Activated CD8-positive, alpha-beta memory T cell treated with anti-CD3 and anti-CD28 coated beads, Interleukin-2, amount 50 U/mL, for 24 hours (primary cell): ENCODE results near the gene MYO16.

Source experiments
- DNase-seq: peaks from one replicate; pipeline ENCODE4 v3.0.0-alpha.2; 2020; ENCODE audit errors: extremely low read depth

MYO16 gene

DNA sequence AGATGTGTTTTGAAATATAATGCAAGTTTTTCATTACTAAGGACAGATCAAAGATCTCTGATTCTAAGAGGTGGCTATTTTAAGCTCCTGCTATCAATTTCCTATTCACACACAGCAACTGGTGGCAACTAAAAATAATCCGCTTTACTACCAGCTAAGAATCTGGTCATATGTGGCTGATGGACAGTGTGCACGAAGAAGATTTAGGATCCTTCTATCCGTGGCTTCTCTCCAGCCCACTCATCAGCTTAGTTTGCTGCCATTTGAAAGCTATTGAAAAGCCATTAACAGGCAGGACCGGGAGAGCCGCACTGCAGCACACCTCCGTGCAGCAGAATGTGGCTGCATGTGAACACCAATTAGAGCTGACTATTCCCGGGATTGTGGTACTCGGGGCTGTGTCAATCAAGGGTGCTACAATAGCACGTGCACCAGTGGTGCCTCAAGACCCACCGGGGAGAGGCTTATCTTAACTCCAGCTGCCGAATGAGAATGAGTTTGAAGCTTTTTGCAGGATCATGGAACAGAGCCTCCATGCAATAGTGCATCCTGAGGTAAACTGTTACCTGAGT is at the start of gene MYO16:
Gene MYO16 (plus strand): TSS at position 431 of the 572 bp plus-strand sequence. CDS start 234 bp downstream, outside the sequence.
- DNase-seq = no peak

DNA sequence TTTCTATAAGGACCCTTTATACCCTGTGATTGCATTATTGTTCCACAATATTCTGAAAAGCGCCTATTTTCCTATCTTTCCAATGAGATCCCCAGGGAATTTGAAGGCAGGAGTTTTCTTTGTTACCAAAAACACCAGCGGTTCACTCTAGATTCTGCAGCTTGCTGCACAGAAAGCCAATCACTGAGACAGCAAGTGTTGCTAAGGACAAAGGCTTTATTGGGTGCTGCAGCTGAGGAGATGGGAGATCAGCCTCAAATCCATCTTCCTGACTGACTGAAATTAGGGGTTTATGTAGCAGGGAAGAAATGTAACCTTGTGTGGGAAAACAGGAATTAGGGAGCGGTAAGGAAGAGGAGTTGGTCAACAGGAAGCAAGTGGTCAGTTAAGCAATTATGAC is 42.6 kb upstream of the MYO16 start:
- no peak for DNase-seq

DNA sequence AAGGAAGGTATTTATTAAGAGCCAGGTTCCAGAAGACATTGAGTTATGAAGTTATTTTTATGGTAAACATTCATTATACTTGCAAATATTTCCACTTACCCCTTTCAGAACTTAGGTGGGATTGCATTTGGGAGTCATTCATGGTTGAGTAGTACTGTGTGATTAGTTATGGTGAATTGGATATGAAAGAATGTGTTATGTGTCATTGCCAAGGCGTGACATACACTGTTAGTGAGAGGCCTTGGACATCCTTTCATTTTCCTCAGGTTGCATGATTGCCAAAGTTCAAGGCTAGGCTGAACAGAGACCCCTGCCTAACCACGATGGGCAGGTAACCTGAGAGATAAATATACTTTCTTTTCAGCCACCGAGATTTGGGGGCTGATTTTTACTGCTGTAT is 40.9 kb upstream of the MYO16 start:
- DNase-seq = no peak

DNA sequence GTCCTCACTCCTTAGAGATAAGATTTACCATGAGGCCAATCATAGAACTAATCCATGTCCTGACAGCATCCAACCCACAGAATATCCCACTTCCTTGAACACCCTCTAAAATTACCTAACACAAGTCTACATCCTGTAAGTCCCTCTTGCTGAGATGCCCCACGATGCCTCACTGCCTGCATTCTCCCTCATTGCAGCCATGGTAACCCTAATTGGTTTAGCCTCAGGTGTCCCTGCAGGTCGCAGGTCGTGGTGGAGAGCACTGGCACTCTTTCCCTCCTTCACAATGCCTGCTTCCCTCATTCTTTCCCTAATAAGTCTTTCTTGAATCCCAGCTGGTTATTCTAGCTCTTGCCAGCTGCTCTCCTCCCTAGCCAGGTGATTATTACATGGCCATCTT is 35.3 kb upstream of the MYO16 start:
- no peak for DNase-seq

DNA sequence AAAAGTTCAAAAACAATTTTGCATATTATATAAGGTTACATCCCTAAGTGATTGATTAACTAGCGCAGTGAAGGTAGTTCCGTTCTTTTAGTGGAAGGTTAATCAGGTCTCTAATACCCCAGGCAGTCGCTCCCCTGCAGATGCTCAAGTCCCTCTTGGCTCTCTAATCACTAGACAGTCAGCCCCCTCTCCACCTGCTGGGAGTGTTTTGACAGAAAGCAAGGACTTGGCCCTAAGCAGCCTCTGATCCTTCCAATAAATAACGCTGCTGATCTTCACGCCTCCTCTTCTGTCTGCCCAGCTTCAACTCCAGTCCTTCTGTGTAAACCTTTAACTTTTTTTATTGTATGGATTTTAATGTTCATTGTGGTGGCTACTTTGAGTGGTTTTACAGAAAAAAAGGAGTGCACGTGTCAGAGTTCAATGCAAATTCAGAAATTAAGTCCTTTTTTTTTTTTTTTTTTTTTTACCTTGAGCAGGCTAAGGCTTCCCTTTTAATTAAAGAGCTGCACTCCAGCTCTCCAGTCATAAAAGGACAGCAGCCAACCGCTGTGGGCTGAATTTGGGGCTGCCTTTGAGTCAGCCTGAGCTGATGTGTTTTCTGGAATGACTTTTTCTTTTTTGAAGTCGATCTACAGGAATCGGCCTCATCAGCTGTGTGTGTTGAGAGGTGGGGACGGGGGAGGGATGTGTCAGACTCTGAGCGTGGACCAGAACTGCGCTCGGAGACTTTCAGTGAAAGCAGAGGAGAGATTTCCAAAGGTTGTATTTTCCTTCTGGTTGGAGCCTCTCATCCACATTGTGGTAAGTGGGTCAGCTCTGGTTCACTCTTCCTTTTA is 33.8 kb upstream of the MYO16 start:
- DNase-seq = no peak

DNA sequence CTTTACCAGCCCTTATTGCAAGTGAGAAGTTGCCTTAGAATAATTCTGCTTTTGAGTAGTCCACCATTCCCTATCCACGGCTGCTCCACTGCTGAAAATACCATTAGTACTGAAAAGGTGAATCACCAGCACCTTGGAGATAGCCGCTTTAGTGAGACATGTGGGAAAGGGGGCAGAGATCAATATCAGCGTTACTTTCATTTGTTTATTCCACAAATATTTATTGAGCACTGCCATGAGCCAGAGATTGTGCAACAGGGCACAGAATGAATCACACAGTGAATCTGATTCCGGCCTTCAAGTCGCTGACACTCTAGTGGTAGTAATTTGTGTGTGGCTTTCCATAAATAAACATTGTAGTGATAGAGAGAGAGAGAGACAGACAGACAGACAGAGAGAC is 31.5 kb upstream of the MYO16 start:
- no peak for DNase-seq

DNA sequence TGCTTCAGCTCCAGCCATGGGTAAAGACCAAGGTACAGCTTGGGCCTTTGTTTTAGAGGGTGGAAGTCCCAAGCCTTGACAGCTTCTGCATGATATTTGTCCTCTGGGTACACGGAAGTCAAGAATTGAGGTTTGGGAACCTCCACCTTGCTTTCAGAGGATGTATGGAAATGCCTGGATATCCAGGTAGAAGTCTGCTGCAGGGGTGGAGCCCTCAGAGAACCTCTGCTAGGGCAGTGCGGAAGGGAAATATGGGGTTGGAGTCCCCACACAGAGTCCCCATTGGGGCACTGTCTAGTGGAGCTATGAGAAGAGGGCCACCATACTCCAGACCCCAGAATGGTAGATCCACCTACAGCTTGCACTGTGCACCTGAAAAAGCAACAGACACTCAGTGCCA is 23.0 kb upstream of the MYO16 start:
- DNase-seq = no peak

DNA sequence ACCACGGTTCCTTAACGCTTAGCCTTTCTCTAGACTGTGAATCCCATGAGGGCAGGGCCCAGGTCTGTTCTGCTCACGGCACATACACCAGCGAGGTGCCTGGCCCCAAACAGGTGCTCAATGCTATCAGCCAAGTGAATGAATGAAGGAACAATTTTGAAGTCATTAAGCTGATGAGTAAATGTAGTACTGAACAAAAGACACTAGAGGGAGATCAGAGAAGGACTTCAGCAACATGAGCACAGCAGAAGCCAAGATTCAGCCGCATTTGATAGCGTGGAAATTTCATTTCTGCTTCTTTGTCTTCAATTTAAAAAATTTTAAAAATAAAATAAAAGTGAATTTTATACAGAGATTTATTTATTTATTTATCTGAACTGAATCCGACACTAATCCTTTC is 20.1 kb upstream of the MYO16 start:
- no peak for DNase-seq

DNA sequence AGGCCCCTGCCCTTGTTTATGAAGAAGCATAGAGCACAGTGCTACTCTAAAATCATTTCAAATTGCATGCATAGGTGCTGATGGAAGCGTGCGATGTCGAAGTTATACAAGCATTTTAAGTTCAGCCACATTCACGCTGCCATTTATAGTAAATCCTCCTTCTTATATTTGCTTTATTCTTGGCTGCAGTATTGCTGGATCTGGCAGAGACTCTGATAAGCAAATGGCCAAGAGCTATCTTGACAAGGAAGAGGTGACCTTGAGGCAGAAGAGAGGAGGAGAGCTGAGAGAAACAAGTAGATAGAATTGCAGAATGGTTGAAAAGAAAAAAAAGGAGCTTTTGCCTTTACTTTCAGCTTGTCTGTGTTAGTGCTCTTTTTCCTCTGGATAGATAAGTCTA is 18.9 kb upstream of the MYO16 start:
- DNase-seq = no peak

DNA sequence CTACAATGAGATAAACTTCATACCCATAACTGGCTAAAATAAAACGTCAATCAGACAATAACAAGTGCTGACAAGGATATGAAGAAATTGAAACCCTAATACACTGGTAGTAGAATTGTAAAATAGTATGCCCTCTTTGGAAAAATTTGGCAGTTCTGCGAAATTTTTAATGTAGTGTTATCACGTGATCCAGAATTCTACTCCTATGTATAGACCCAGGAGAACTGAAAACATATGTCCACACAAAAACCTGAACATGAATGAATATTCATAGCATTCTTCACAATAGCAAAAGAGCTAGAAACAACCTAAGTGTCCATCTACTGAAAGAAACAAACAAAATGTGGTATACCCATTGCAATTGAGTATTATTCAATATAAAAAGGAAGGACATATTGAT is 14.2 kb upstream of the MYO16 start:
- DNase-seq = no peak

DNA sequence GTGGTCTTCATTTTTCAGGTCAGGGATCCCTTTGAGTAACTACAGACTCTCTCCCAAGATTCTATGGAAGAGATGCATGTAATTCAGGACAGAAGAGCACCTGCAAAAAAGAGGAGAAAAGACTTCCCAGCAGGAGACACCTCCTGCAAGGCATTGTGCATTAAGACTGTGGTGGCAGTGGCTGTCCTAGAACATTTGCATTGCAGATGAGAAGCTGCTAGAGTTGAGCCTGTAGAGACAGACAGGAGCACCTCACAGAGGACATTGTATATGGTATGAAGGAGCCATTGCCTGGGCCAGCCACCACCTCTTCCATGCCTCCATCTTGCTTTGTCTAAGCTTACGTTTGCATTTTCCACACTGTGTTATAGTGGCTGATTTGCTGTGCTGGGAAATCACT is 11.2 kb upstream of the MYO16 start:
- no peak for DNase-seq

DNA sequence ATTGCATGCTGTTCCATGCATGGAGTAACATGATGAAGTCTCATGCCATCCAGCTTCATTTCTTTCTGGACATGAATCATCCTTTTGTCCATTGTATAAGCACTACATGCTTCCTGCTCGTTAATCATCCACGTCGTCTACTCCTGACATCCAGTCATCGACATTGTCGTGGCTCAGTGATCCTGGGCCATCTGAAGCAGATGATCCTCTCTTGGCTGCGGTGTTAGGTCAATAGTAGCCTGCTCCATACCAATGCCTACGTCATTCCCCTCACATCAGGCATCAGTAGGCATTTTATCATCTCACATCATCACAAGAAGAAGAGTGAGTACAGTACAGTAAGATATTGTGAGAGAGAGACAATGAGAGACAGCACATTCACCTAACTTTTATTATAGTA is 7.9 kb upstream of the MYO16 start:
- DNase-seq = no peak

DNA sequence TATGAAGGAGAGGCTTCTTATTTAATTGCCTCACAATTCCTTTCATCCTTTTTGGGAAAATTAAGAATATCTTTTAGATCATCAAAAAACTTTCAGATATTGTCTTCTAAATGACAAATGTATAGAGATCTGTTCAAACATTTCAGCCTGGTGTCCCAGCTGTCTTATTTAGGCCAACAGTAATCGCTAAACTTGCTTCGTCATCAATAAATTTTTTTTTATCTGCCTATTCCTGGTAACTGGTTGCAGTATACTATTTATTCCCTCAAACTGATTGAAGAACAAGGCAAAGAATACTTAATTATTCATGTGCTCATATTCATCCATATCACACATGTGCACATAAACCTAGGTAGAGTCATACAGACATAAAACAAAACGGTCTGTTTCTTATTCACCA is 5.3 kb upstream of the MYO16 start:
- DNase-seq = no peak

DNA sequence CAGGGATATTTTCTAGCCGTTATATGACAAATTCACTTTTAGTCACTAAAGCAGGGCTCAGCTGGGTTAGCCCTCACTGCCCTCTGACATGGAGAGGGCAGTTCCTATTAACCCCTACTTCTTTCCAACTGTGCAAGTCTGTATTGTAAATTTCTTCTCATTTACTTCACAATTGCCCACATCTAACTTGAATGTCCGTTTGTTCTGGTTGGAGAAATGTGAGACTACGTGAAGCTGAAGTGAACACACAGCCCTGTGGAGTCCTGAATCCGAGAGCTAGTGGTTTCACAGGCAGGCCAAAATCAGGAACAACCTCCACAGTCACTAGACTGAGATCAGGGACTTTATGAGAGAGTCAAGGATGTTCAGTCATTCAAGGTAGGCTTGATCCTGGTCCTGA is 4.4 kb upstream of the MYO16 start:
- no peak for DNase-seq

DNA sequence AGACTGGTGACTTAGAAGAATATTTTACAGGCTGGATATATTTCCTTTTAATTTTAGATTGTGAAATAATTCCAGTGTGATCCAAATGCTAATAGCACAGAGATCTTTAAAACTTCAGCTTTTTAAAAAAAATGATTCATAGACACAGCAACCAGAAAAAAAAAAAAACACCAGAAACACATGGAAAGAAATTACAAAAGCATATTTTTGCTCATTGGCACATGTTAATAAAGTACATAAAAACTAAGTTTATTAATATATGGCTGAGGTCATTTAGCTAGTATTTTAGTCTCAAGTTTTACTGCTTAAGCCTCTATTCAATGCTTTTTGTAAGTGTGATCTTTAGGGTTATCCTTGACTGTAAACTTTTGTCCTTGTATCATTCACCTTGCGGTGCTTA is 577 bp downstream of the MYO16 start:
- no peak for DNase-seq

DNA sequence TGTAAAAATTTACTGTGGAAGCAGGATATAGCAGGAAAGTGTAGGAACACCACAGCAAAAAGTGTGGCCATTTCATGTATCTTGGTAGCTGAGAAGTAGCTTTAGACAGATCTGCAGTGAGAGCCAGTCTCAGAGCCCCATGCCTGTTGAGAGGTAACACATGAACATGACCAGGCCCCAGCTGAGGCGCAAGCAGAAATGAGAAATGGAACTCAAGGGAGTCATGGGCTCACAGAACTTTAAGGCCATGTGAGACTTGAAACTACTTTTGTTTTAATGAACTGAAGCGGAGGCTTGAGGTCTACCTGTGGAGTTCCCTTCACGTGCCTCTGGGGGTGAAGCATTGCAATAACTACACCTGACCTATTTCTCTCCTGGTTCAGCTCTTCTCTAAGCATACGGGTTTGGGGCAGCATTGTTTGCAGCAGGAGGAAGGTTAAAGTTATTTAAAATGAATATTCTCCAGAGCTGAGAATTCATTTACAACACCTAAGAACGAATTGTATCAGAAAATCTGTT is 3.3 kb downstream of the MYO16 start:
- no peak for DNase-seq

DNA sequence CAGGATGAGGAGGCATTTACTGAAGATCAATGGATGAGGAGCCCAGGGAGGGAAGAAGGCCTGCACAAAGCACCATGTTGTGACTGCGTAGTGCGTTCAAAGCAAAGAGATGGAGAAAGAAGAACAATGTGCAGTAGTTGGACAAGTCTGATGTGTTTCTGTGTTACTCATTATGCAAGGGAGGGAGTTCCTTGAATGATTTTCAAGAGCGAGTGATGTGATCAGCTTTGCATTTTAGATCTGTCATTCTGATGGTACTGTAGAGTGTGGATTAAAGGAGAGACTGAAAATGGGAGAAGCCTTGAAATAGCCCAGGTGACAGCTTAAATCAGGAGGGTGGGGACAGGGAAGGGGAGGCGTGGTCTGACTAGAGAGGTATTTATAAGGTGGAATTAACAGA is 9.5 kb downstream of the MYO16 start:
- DNase-seq = no peak

DNA sequence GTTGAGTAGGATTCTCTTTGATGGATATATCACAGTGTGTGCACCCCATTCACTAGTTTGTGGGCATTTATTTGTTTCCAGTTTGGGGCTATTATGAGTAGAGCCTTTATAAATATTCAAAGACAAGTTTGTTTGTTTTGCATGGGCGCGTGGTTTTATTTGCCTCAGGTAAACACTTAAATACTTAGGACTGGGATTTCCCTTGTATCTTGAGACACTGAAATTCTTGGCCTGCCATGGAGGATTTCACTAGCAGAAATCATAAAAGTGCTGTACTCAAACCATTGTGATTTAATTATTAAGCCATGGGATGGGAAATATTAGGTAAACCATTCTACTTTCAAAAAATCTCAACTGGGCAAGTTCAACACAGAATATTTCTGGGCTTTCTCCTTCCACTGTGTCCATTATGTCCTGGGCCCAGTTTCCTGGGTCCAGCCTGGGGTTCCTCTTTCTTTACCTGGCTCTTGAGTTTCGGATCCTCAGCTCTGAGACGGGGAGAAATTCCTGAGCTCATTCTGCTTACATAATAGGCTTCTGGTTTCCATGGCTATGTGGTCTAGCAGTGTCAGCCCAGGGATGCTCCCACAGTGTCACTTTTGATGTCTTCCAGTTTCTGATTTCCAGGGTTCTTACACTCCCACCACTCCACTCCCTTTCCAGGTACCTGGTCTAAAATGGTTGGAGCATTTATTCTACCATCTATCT is 14.4 kb downstream of the MYO16 start:
- no peak for DNase-seq

DNA sequence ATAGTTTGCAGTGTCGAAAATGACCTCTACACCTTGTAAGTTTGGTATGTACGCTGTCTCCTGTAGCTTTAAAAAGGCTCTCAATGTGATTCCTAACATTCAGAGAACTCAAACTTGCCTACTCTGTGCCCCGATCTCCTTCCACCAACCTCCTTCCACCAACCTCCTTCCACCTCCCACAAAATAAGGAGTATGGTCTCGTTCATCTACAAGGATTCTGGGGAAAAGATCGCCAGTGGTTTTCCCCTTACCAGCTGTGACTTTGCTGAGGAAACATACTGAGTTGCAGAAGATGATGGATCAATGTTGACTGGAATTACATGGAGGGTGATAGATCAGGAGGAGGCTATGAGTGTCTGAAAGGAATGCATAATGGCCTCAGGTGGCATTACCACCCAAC is 16.0 kb downstream of the MYO16 start:
- DNase-seq = no peak

DNA sequence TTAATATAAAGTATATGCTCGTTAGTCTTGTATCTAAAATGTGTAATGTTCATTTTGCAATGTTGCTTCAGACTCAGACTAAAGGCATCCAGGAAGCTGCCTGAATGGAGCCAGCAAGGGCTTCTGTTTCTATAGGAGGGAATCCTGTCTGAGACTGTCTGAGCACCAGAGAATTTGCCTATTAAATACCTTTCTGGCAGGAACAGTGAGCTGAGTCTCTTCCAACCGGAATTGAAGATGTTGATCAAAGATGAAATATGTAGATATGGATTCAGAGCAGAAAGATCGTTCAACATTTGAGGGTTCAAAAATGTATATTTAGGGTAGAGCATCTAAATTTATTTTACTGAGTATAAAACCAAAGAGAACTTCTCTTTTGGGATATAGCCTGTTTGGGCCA is 20.9 kb downstream of the MYO16 start:
- no peak for DNase-seq

DNA sequence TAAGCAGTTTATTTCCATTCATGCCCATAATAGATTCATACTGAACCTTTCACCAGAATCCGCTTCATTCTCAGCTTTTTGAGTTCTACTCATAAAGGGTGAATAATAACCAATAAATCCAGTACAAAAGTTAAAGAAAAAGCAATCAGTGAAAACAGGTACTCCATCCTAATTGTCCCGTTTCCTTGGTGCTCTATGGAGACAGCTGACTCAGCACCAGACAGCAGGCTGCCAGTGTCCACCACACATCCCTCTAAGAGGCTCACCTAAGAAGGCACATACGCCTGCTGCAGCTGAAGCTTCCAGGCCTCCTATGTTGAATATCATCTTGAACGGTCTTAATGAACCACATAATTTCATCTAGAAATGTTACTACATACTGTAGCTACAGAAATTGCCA is 27.3 kb downstream of the MYO16 start:
- no peak for DNase-seq

DNA sequence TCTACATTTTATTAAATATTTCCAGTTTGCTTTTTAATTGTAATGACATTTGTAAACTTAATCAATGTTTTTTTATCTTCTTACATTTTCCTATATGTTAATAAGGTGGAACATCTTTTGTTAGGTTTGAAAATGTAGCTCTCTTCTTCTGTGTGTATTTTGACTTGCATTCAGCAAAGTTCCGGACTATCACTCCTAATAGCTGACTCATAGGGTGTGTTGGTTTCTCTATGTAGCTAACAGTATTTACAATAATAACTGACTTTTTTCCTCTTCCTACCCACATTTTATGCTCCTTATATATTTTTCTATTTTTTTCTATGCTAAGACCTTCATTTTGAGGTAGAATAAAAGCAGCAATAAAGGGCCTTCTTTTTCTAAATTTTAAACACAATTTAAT is 28.1 kb downstream of the MYO16 start:
- no peak for DNase-seq

DNA sequence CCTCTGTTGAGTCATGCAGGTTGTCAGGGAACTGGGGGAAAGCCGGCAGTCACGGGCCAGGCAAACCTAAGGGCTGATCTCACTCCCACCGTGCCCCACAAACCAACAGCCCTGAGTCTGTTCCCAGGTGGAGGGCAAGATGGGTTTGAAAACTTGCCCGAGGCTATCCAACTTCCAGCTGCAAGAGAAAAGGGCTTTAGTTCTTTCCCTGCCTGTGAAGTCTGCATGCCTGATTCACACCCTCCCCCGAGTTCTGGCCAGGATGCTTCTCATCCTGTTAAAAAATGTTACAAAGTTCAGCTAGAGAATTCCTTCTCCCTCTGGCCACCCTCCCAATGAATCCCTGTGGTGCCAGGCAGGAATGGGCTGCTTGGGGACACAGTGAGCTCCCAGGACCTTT is 33.1 kb downstream of the MYO16 start:
- DNase-seq = no peak
